HG03558 (cell line): ENCODE results near the gene ARID5B.

Experiments
- ATAC-seq: cut with Tn5 transposase; IDR thresholded peaks from one replicate; pipeline ENCODE4 v1.9.1; 2021; ENCODE audit warnings: moderate number of reproducible peaks; ENCODE audit not compliant: unreplicated experiment; ENCODE audit errors: extremely low read depth

Gene ARID5B

DNA sequence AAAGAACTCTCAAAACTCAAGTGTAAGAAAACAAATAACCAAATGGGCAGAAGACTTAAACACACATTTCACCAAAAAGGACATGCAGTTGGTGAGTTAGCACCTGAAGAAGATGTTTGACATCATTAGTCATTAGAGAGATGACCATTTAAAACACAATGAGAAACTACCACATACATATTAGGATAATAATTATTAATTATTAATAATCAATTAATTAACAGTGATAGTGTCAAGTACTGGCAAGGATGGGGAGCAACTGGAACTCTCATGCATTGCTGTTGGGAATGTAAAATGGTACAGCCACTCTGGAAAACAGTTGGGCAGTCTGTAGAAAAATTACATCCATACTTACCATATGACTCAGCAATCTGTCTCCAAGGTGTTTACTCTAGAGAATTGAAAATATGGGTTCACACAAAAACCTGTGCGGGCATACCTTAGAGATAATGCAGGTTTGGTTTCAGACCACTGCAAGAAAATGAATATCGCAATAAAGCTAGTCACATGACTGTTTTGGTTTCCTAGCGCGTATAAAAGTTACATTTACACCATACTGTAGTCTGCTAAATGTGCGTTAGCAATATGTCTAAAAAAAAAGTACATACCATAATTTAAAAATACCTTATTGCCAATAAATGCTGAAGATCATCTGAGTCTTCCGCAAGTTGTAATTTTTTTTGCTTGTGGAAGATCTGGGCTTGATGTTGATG lies 30.3 kb downstream of the ARID5B start:
- no peak for ATAC-seq

DNA sequence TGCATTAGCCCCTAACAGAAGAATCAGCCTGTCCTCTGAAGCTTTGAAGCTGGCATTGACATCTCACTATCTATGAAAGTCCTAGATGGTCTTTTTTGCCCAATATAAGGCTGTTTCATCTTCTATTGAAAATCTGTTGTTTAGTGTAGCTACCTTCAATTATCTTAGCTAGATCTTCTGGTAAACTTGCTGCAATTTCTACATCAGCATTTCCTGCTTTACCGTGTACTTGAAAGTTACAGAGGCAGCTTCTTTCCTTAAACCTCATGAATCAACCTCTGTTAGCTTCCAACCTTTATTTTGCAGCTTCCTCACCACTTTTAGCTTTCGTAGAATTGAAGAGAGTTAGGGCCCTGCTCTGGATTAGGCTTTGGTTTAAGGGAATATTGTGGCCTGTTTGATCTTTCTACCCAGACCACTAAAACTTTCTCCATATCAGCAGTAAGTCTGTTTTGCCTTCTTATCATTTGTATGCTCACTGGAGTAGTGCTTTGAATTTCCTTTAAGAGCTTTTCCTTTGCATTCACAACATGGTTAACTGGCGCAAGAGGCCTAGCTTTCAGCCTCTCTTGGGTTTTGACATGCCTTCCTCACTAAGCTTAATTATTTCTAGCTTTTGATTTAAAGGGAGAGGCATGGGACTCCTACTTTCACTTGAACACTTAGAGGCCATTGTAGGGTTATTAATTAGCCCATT lies 32.5 kb downstream of the ARID5B start:
- ATAC-seq = no peak

DNA sequence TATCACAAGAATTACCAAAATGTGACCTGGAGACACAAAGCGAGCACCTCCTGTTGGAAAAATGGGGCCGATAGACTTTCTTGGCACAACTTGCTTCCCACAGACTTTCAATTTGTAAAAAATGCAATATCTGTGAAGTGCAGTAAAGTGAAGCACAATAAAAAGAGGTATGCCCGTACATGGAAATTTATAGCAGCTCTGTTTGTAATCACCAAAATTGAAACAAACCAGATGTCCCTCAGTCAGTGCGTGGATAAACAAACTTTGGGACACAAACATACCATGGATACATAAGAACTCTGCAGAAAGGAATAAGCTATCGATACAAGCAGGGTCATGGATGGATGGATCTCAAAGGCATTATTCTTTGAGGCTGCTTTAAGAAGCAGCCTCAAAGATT lies 33.6 kb downstream of the ARID5B start:
- no peak for ATAC-seq

DNA sequence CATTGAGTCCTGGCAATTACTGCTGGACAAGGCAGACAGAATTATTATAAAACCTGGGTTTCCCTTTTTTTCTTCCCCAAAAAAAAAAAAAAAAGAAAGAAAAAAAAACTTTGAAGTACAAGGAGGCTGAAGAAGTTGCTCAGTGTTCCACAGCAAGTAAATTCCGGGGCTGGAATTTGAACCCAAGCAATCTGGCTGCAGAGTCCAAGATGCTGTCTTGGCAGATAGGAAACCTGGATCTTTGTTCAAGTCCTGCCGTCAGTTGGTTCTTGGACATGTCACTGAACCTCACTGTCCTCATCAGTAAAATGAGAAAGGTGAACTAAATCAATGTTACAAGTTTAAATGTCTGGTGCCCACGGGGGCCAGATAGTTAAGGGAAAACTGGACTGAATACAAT lies 35.3 kb downstream of the ARID5B start:
- ATAC-seq = no peak

DNA sequence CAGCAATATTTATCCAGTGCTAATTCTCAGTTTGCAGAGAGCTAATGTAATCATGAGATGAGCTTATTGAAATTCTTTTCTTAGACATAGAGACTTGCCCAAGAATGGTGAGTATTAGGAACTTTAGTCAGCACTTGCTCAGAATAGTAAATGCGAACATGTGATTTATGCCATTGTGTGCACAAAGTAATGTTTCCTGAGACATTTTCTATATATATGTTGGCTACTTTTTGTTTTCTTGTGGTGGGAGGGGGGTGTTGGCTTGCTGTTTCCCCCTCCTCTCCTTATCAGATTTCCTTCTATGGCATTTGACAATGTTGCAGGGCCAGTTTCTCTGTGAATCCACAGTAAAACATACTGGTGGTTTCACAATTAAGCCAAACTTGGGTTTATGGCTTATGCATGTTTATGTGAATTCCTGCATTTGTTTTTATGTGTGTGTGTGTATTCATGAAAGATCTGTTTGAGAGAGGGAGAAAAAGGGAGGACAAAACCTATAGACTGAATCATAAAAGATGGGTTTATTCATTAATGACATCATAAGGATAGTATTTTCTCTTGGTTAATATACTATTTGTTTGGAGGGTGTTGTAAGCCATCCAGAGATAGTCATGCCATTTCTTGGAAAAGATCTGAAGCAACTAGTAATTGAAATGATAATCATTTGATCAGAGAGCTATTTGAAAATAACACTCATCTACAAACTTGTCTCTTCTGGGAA lies 36.3 kb downstream of the ARID5B start:
- ATAC-seq = no peak

DNA sequence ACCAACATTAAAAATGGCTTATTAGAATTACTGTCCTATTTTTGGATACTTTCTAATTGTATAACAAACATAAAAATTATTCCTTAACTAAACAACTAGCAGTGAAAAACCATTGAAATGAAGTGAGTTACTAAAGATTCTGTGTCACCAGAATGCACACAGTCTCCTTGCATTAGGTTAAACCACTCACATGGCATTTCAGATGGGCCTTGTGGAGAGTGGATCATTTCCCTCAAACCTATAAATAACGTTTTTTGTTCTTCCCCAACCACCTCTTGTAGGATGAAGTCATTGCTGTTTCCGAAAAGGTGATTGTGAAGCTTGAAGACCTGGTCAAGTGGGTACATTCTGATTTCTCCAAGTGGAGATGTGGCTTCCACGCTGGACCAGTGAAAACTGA lies 38.4 kb downstream of the ARID5B start:
- no peak for ATAC-seq

DNA sequence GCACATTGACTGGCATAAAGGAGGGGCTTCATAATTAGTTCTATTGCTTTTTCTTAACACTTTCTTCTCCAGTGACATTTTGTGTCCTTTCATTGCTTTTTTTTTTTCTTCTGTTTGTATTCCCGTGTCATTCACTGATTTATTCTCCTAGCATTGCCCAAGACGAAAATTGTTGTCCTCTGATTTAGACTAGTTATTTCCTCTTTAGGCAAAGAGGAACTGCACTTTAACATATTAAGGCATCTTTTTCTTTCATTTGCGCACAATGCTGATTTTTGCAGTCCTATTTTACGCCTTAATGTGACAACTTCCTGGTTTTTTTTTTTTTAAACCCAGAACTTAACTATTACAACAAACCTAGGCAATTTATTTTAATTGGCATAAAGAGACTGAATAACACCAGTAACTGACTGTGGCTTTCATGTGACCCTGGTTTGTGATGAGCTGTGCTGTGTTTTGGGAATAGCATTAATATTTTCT lies 39.7 kb downstream of the ARID5B start:
- ATAC-seq = no peak

DNA sequence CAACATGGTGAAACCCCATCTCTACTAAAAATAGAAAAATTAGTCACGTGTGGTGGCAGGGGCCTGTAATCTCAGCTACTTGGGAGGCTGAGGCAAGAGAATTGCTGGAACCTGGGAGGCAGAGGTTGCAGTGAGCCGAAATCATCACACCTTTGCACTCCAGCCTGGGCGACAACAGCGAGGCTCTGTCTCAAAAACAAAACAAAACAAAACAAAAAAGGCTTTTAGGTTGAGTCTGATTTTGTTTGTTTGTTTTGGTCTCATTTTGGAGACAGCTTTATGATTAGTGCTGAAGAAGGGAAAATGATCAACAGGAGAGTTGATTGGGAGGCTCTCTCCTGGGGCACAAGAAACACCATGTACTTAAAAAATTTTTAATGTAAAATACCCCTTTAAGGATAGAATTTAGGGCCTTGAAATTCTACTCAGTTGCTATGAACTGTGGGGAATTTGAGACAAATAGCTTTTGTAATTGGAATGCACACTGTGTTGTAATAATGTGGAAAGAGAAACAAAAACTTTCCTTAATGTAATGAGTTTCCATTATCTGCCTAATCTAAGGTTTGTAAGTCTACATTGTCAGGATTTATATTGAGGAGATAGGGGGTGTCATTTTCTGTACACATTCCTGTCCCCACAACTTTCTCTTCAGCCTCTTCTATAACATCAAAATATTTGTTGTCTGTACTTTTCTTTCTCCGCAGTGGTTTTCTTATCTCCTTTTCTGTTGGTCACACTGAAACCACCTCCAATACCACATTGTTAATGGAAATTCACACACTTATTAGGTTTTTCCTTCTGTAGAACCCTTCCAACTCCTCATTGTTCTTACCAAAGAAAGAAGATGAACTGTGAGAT lies 41.3 kb downstream of the ARID5B start:
- ATAC-seq = no peak

DNA sequence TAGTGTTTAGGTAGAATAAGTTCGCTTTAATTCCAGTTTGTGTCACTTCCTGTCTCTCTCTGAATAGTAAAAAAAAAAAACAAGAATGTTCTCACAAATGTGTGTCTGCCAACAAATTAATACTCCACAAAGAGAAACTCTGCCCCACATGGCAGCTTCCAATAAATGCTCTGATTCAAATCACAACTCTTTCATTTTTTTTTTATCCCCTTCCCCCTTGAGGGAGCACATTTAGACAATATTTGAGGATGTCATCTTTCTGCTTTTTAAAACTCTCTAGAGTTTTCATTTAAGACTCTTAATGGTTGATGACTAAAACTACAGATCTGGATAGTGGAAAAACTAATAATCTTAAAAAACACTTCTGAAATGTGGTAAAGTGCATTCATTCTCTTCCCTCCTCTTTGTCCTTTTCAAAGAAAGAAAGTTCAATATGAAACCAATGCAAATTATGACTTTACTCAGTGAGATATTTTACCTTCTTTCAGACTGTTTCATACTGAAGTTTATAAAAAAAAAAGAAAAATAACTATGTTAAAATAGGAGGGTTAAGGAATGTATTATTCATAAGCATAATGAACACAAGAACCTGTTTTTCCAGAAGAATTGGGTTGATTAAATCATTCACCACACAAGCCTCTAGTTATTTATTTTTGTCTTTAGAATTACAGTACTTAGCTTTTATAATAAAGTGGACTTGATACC lies 42.3 kb downstream of the ARID5B start:
- peak; percentile 38 for ATAC-seq

DNA sequence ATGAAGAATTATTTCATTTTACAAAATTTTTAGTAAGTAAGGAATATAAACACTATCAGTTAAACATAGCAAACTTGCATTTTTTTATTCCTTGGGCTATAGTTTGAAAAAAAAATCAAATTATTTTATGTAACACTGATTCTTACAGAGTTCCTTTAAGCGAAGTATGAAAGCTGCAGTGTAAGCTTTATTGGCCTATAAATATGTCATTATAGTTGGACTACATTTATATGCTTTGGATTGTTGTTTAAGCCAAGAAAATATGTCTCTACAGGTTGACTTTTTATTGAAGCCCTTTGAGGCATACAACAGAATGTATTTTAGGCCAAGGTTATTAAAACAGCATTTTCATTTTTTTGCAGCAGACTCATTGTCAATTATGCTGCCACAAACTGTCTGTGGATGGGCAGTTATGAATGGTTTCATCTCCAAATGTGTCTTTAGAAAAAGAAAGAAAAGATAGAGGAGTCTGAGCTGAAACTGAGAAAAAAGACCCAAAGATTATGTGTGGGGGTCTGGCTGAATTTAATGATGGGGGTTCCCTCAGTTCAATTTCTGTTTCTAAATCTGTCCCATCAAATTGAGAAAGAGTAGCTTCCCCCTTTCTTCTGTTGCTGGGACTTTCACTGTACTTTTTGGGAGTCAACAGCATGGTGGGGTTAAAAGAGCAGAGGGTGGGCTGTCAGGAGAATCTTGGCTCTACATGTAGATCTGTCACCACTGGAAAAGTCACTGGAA lies 43.1 kb downstream of the ARID5B start:
- ATAC-seq = no peak

DNA sequence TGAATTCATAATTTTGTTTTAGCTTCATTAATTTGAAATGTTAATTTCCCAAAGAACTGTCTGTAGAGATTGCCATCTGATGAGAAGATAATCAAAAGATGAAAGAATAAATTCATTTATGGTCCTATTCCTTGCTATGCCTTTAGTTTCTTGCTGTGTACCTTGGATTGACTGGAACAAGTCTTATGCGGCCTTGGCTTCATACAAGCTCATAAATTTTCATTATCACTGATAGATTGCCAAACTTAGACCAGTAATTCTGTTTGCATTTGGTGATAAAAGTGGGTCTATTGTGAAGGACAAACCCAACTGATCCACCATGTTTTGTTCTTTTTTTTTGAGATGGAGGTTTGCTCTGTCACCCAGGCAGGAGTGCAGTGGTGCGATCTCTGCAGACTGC lies 48.2 kb downstream of the ARID5B start:
- no peak for ATAC-seq

DNA sequence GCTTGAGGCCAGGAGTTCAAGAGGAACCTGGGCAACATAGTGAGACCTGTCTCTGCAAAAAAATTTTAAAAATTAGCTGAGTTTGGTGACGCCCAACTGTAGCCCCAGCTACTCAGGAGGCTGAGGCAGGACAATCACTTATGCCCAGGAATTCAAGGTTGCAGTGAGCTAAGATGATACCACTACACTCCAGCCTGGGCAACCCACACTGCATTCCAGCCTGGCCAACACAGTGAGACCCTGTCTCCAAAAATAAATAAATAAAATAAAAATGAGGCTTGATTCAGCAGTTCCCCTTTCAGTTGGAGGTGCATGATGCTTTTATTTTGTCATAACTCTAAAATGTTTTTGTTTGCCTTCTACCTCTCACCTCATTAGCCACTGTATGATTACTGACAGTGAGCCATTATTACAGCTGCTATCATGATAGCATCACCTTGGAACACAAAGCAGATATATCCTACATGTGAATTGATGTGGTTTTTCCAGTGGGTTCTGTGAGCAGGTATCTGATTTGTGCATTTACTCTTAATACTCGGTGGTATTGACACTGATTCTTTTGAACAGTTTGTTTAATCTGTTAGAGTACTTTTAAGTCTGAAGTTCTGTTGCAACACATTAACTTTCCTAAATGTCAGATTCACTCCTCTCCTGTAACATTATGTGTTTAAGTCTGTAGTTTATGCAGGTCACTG lies 49.1 kb downstream of the ARID5B start:
- ATAC-seq = no peak

DNA sequence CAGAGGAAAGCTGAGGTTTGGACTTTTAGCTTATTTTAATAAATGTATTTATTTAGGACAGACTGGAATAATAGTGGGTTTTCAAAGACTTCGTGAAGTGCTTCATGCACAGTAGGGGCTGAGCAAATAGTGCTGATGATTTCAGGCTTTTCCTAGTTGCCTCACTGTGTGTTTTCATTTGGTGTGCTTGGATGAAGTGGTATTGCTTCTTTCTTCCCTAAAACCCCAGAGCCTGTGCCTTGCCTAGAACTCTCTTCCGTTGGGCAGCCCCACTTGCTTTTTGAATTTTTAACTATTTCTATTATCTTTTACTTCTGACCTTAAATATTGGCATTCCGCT lies 49.6 kb downstream of the ARID5B start:
- ATAC-seq = no peak

DNA sequence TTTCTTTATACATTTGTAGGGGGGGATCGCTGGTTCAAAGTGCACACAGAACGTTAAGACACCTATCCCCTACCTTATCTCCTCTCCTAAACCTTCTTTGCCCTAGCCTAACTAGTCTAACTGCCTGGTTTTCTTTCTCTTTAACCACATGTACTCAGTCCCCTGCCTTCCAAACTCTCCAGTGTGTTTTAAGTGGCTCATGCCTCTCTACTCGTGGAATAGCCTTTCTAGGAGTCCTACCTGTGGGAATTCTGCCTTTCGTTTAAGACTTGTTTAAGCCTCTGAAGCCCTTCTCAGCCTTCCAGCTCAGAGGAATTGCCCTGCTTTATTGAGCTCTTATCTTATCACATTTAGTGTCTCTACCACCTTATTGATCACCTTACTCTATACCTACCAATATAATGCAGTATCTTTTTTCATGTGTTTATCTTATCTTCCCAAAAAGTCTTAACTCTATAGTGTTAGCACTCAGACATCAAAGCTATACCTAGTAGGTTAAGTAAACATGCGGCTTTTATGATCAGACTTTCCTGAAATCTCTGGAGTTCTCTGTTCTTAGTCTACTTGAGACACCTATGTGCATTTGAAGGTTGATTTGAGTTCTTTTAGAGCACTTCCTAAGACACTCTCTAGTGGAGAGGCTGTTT lies 50.7 kb downstream of the ARID5B start:
- no peak for ATAC-seq

DNA sequence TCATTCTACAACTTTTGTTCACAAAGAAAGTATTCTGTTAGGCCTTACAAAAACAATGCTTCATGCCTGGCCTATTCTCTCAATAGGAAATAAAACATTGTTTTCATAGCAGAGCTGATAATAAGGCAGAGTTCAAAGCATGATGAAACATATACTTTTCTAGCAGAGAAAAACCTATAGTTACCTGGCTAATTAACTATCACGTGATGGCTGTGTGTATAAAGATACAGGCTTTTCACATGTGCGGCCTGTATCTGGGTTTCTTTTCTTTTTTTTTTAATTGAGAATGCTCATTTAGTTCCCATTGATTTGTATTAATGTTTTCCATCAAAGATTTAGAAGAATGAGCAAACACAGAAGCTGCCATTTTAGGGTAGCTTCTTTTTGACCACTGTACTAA lies 51.7 kb downstream of the ARID5B start:
- ATAC-seq = no peak

DNA sequence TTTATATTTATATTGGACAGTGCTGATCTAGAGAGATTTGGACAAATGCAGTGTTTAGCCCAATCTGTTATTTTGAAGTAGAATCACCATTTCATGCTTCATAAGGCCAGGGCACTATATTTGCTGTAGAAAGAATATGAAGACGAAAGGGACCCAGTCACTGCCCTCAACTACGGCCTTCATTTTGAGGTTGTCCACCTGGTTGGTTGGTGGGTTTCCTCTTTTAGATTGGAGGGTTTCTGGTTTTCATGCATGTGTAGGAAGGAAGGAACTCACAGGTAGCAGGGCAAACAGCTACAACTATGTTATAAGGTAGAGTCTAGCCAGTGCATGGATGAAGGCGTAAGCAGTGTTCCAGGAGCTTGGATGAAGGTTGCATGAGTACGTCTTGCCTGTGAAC lies 56.3 kb downstream of the ARID5B start:
- ATAC-seq = no peak

DNA sequence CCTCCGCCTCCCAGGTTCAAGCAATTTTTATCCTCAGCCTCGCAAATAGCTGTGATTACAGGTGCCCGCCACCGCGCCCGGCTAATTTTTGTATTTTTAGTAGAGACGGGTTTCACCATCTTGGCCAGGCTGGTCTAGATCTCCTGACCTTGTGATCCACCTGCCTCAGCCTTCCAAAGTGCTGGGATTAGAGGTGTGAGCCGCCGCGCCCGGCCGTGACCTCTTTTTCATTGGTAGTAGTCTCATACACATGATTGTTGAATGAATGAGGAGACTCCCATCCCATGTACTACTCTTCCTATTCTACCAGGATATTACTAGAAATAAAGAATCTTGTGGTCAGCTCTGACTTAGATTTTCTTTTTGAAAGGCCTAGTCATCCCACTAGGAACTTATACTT lies 56.8 kb downstream of the ARID5B start:
- no peak for ATAC-seq

DNA sequence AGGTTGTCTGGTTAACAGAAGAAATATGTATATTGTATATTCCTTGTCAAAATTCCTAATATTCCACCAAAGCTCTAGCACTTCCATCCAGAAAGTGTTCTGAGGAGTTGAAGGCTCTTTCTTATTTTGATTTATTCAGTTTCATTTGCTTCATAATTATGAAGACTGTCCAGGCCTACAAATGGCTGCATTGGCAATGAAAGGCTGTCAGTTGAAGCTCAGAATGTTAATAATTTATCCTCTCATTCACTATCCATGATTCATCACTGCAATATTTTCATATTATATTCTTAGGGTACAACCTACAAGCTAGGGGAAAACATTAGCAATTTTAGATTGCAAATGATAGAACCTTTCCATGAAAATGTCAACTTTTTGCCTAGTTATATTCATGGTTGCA lies 57.3 kb downstream of the ARID5B start:
- ATAC-seq = no peak
